H1 (cell line): ENCODE data around the gene MYO3A. TPM values are rescaled to one million over a fixed set of nuclear protein-coding genes. Genes with fewer than 3 reads are reported as not detected.

Source experiments
- EGR1 ChIP-seq: IDR thresholded peaks from 2 replicates; pipeline ENCODE4 v1.6.1; 2011; ENCODE audit warnings: low read depth, low read length, borderline replicate concordance
- EZH2 ChIP-seq: fragments of 200-600 bp; sonication (generic); IDR thresholded peaks from 2 replicates; pipeline ENCODE4 v1.7.1; 2012; ENCODE audit warnings: low read depth, mild to moderate bottlenecking, moderate library complexity, low read length, inconsistent platforms; ENCODE audit not compliant: severe bottlenecking
- polyA plus RNA-seq, 7 experiments: library from polyadenylated mRNA; depleted of rRNA in 3 of 7; stranded (reverse) in 5 of 7; unstranded in 2 of 7; fragments of >200 nt in 5 of 7; fragments of 200-250 nt in 2 of 7; gene quantifications; 1 replicate in 5 of 7; 2 replicates in 1 of 7; 4 replicates in 1 of 7; pipeline versions ENCODE4 v1.2.1 to v1.2.3, GENCODE V29; 2011 to 2013; ENCODE audit warnings: missing spikeins in 2 of 7, mixed read lengths in 2 of 7
- total RNA-seq: library from RNA; stranded (reverse); fragmentation: NEBNext Ultra II Directional; extraction: Animal tissue kit (Norgen Biotek cat#: 25700); gene quantifications from 2 replicates; pipeline ENCODE4 v1.2.1, GENCODE V29; 2021

MYO3A gene
- total and polyA plus RNA-seq, 2 of the 8 experiments (the other 6 are each of a cell fraction or from before 2014, with no cell fraction given): 3.9 to 5.3 TPM

DNA sequence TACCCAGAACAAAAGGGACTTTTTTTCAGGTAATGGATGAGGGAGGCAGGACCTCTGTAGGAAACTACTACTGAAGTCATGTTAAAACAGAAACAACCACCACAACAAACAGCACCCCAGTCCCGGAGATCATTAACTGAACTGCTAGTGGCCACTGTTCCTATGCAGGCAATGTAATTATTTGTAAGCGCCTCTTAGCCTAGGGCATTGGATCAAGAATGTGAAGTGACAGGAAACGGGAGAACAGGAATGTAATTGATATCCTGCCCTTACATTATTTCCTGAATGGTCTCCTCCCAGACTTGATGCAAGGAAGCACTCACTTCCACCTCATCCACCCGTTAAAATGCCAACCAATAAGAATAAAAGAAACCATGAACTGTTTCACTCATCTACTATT, 265.8 kb downstream of the MYO3A start (continued):
- TF ChIP-seq EGR1 (no peak), EZH2 (no peak)
